CD4-positive, alpha-beta T cell treated with Interleukin-6 at 100 ng/mL for 8 hours (primary cell): Measurements from ENCODE around the gene SOX12.

Source experiments
- DNase-seq: peaks from one replicate; pipeline ENCODE4 v3.0.0-alpha.2; 2020; ENCODE audit warnings: mixed read lengths, low spot score

The SOX12 gene

GRCh38 chr20:301886-302848 lies 23.2 kb upstream of the SOX12 start:
- no peak for DNase-seq

GRCh38 chr20:305745-306144 lies 19.6 kb upstream of the SOX12 start:
- DNase-seq: no peak

GRCh38 chr20:308427-309038 lies 16.8 kb upstream of the SOX12 start:
- no peak for DNase-seq

GRCh38 chr20:309306-309840 lies 16.0 kb upstream of the SOX12 start:
- no peak for DNase-seq

- DNase-seq: peak; percentile 84
Observed at GRCh38 chr20:309841-310644, 15.3 kb upstream of the SOX12 start.

- no peak for DNase-seq
Observed at GRCh38 chr20:310645-311044, 14.7 kb upstream of the SOX12 start.

GRCh38 chr20:311609-312008 lies 13.7 kb upstream of the SOX12 start:
- no peak for DNase-seq

- no peak for DNase-seq
Observed at GRCh38 chr20:312067-312466, 13.3 kb upstream of the SOX12 start.

- DNase-seq: no peak
Observed at GRCh38 chr20:312866-313265, 12.5 kb upstream of the SOX12 start.

- no peak for DNase-seq
Observed at GRCh38 chr20:313402-313801, 11.9 kb upstream of the SOX12 start.

GRCh38 chr20:313948-314347 lies 11.4 kb upstream of the SOX12 start:
- no peak for DNase-seq

GRCh38 chr20:316316-317068 lies 8.9 kb upstream of the SOX12 start:
- no peak for DNase-seq

GRCh38 chr20:324177-325044 lies 941 bp upstream of the SOX12 start:
- DNase-seq: peak; percentile 86

- DNase-seq: peak; percentile 31
Observed at GRCh38 chr20:325889-326644, 715 bp downstream of the SOX12 start.

- peak; percentile 9 for DNase-seq
Observed at GRCh38 chr20:326645-327185, 1.4 kb downstream of the SOX12 start.

- DNase-seq: peak; percentile 75
Observed at GRCh38 chr20:327186-328026, 2.1 kb downstream of the SOX12 start.

- DNase-seq: no peak
Observed at GRCh38 chr20:328027-328974, 2.9 kb downstream of the SOX12 start.
